HG02623 (cell line): Measurements from ENCODE around the gene OLIG2.
A peak's percentile ranks its signal among the peaks of the same experiment; 100 is the strongest.

Source experiments
- ATAC-seq: cut with Tn5 transposase; IDR thresholded peaks from one replicate; pipeline ENCODE4 v1.9.1; 2021; ENCODE audit warnings: moderate library complexity; ENCODE audit not compliant: unreplicated experiment

Gene OLIG2

DNA sequence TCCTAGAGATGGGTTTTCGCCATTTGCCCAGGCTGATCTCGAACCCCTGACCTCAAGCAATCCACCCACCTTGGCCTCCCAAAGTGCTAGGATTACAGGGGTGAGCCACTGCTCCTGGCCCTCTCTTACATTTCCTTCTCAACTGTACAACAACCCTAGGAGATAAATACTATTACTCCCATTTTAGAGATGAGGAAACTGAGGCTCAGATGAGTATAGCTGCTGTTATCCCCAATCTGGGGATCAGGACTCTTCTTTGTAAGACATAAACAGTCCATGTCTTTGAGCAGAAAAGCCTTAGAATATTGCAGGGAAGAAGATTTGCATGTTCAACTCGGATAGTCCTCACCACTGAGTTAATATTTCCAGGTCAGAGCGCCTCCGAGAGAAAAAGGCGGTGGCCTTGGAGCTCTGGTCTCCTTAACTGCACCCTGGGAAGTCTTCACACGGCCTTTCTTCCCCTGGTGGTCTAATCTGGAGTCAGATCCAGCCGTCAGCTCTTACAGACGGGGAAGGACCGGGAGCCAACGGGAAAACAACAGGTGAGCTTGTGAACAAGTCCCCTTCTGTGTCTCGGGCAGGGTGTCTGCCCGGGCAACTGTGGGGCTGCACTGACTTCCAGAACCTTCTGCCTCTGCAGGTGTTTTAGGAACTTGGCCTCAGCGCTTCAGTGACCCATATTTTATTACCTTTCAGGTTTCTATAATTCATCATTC lies 38.3 kb downstream of the OLIG2 start:
- no peak for ATAC-seq

DNA sequence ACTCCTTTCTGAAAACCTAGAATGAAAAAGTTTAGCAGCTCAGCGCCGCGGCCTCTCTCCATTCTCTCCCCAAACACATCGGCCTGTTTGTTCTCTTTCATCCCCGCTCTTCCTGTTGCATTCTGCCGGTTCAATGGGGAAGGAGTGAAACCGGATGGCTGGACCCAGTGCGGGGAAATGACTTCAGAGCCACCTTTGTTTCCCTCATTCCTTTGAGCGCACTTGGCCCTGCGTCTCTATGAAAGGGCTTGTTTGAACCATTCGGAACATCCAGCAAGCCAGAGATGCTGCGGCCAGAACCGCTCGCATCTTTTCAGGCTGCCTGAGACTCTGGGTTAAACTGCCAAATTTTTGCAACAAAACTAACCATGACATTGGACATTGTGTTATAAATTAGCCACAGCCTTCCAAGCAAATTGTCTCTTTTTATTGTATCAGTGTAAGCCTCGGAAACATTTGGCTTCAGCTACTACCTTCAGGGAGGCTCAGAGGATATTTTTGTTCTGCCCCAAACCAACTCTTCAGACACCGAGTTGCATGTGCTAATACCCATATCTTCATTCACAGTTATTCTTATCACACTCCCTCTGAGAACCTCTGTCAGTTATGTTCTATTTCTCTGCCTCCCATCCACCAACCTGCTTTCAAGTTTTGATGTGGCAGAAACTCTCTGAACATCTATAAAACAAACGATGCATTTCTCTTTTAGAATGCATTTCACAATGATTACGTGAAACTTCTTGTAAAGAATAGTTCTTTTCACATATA lies 39.1 kb downstream of the OLIG2 start:
- no peak for ATAC-seq

DNA sequence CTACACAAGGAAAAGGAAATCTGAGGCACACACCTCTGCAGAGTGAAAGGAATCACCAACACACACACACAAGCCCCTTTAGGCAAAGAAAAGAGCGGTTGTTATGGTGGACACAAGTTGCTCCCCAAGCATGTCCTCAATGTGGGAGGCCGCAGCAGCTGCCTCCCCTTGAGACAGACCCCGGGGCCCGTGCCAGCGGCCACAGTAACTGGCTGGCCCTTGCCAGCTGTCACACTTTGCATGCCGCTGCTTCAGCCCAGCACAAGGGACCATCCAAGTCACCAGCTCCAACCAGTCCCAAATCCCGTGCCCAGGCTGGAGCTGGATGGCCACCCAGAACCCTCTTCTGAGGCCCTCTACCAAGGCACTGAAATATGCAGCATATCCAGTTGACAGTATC lies 41.3 kb downstream of the OLIG2 start:
- no peak for ATAC-seq

DNA sequence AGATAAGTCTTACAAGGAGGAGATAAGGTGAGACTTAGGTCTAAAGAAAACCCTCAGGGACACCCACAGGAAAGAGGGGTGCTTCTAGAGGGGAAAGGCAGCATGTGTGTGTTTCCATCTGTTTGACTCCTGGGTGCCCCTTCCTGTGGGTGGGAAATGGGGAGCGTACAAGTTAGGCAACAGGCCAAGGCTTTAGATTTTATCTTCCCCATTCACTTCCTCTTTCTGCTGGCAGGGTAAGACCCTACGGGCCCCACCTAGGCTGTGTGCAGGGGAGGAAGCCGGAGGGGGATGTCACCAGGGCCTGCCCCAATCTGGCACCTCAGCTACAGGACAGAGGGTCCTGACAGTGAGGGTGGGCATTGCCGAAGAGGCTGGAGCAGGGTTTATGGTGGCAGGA lies 41.7 kb downstream of the OLIG2 start:
- ATAC-seq = no peak

DNA sequence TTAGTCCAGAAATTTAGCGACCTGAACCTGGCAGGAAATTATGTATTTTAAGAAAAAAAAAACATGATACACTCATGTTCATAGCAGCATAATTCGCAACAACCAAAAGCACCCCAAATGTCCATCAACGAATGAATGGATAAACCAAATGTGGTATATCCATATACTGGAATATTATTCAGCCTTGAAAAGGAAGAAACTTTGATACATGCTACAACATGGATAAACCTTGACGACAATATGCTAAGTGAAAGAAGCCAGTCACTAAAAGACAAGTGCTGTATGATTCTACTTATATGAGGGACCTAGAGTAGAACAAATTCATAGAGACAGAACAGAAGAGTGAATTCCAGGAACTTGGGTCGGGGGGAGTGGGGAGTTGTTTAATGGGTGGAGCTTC lies 43.5 kb downstream of the OLIG2 start:
- no peak for ATAC-seq

DNA sequence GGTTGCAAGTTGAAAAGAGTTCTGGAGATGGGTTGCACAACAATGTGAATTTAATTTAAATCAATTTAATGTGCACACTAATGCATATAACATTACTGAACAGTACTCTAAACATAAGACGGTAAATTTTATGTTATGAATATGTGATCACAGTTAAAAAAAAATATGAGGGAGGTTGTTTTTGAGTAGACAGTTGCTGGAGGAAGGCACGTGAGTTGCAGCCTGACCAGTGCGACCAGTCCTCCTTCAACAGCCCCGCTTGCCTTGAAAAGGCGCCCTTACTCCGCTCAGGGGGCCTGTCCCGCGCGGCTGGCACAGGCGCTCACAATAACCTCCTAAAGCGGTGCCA lies 43.9 kb downstream of the OLIG2 start:
- no peak for ATAC-seq

DNA sequence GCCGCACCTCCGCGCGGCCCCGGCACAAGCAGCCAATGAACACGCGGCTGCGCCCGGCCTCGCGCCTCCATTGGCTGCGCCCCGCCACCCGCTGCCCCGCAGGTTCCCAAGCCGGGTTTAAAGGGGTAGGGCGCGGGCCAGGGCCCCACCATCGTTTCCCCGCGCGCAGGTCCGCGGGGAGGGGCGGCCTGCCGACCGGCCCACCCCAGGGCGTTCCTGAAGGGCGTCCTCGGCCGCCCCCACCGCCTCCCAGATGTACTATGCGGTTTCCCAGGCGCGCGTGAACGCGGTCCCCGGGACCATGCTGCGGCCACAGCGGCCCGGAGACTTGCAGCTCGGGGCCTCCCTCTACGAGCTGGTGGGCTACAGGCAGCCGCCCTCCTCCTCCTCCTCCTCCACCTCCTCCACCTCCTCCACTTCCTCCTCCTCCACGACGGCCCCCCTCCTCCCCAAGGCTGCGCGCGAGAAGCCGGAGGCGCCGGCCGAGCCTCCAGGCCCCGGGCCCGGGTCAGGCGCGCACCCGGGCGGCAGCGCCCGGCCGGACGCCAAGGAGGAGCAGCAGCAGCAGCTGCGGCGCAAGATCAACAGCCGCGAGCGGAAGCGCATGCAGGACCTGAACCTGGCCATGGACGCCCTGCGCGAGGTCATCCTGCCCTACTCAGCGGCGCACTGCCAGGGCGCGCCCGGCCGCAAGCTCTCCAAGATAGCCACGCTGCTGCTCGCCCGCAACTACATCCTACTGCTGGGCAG lies 44.4 kb downstream of the OLIG2 start, which contains the start of gene OLIG1:
OLIG1 (plus strand) TSS at position 148 of the 750 bp plus-strand sequence; CDS start at position 254, 106 bp downstream.
- ATAC-seq = peak; percentile 38

DNA sequence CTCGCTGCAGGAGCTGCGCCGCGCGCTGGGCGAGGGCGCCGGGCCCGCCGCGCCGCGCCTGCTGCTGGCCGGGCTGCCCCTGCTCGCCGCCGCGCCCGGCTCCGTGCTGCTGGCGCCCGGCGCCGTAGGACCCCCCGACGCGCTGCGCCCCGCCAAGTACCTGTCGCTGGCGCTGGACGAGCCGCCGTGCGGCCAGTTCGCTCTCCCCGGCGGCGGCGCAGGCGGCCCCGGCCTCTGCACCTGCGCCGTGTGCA lies 44.9 kb downstream of the OLIG2 start:
- no peak for ATAC-seq

DNA sequence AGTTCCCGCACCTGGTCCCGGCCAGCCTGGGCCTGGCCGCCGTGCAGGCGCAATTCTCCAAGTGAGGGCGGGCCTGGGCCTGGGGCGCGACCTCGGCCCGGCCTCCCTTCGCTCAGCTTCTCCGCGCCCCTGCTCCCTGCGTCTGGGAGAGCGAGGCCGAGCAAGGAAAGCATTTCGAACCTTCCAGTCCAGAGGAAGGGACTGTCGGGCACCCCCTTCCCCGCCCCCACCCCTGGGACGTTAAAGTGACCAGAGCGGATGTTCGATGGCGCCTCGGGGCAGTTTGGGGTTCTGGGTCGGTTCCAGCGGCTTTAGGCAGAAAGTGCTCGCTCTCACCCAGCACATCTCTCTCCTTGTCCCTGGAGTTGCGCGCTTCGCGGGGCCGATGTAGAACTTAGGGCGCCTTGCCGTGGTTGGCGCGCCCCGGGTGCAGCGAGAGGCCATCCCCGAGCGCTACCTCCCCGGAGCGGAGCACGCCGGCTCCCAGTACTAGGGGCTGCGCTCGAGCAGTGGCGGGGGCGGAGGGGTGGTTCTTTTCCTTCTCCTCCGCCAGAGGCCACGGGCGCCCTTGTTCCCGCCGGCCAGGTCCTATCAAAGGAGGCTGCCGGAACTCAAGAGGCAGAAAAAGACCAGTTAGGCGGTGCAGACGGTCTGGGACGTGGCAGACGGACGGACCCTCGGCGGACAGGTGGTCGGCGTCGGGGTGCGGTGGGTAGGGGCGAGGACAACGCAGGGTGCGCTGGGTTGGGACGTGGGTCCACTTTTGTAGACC lies 45.4 kb downstream of the OLIG2 start:
- no peak for ATAC-seq

DNA sequence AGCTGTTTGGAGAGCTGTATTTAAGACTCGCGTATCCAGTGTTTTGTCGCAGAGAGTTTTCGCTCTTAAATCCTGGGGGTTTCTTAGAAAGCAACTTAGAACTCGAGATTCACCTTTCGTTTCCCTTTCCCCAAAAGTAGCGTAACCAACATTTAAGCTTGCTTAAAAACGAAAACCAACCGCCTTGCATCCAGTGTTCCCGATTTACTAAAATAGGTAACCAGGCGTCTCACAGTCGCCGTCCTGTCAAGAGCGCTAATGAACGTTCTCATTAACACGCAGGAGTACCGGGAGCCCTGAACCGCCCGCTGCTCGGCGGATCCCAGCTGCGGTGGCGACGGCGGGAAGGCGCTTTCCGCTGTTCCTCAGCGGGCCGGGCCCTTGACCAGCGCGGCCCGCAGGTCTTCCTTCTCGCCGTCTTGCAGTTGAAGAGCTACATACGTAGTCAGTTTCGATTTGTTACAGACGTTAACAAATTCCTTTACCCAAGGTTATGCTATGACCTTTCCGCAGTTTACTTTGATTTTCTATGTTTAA lies 46.1 kb downstream of the OLIG2 start:
- ATAC-seq = no peak

DNA sequence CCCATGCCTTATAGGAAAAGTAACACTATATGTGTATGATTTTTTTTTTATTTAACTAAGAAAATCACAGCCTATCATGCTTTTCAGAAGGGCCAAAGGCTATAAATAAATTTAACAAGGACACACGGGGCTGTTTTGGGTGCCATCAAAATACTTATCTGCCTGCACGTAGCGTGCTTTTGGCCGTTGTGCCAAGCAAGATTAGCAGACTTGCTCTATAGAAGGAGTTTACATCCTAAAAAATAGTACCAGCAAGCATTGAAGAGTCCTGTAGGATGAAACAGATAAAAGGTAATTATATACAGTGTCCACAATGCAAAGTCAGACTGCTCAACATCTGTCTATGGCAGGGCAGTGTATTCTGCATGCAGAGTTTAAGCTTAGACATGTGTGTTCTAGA lies 47.9 kb downstream of the OLIG2 start:
- ATAC-seq = no peak

DNA sequence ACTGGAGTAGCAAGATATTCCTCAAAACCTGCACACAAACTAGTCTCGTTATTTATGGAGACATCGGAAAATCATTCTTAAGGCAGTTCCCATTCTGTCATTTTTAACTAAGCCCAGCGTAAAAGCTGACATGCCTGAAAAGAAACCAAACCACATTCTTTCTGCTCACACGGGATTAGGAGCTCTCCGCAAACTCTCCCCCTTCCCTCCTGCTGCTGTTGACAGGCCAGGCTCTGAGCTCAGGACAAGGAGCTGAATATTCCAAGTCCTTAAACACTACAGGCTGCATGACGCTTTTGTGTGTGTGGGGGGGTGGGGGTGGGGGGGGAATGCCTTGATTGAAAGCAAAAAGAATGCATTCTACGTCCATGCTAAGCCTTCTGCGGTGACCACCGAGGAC lies 49.4 kb downstream of the OLIG2 start:
- ATAC-seq = no peak

DNA sequence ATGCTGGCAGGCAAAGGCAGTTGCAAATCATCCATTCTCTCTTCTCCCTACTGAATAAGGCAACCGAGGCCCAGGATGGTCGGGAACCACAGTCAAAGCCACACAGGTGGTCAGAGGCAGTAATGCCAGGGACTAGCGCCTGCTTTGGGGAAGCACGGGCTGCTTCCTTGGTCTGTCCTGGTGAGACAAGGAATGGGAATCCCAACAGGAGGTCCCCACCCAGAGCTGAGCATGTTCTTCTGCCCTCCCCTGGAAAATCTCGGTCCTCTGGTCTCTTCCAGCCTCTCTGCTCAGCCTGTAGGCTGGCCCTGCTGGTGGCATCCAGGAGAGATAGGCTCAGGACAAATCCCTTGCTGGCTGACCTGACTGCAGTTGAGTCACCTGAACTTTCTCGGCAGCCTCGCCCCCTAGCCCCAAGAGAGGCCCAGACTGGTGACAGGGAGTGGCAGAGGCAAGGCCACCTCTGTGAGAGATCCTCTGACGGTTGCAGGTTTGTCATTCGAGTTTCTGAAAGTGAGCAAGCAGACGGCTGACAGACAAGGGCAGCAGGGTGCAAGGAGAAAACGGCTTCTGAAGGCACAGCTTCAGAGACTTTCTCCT lies 50.0 kb downstream of the OLIG2 start:
- no peak for ATAC-seq

DNA sequence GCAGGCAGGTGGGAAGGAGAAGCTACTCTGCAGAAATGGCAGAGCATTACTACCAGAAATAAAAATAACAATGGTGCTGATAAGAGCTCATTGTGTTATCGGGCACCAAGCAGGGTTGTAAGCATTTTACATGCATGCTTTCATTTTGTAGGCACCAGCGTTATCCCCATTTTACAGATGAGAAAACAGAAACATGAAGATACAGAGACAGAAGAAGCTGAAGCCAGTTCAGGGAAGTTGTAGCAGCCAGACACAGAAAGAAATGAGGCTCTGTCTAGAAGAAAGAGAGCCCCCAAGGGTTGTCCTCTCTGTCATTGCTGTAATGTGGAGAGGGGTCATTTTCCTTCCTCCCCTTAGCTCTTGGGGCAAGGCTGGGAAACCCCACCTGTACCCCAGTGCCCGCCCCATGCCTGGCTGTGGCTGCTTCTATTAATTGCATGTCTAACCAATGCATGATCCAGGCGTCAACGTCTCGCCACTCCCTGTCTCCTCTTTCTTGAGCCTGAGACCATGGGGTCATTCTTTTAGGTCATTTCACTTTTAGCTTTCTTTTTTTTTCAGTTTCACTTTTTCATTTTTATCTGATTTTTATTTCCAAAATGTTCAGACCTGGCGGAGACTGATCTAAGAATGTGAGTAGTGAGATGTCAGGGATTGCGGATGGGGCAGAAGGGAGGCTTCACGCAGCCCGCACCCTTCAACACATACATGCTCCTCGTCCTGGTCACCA lies 51.0 kb downstream of the OLIG2 start:
- no peak for ATAC-seq
